CD4-positive, alpha-beta T cell treated with Interleukin-12 subunit alpha and Interleukin-12 subunit beta, for 1 hour (primary cell): ENCODE data around the gene OLFML1.

Experiments
- DNase-seq: peaks from one replicate; pipeline ENCODE4 v3.0.0-alpha.2; 2020

OLFML1 gene

GRCh38 chr11:7485186-7486097 lies at the start of gene OLFML1:
Gene OLFML1, plus strand, starts transcription at chr11:7485506. Its CDS starts 370 bp downstream, at chr11:7485876.
- DNase-seq, result no peak

- no peak for DNase-seq
Measured at GRCh38 chr11:7436146-7436545, 49.2 kb upstream of the OLFML1 start.

- peak; percentile 22 for DNase-seq
Measured at GRCh38 chr11:7436657-7437056, 48.6 kb upstream of the OLFML1 start.

GRCh38 chr11:7437696-7438095 lies 47.6 kb upstream of the OLFML1 start:
- DNase-seq, result no peak

GRCh38 chr11:7439746-7440320 lies 45.5 kb upstream of the OLFML1 start:
- DNase-seq, result no peak

GRCh38 chr11:7442588-7443215 lies 42.6 kb upstream of the OLFML1 start:
- DNase-seq, result peak; percentile 63

GRCh38 chr11:7444091-7444981 lies 41.0 kb upstream of the OLFML1 start:
- DNase-seq, result no peak

GRCh38 chr11:7445564-7445963 lies 39.7 kb upstream of the OLFML1 start:
- no peak for DNase-seq

GRCh38 chr11:7448201-7448600 lies 37.1 kb upstream of the OLFML1 start:
- DNase-seq, result no peak

- DNase-seq, result no peak
Measured at GRCh38 chr11:7449211-7449840, 36.0 kb upstream of the OLFML1 start.

GRCh38 chr11:7449841-7450214 lies 35.5 kb upstream of the OLFML1 start:
- no peak for DNase-seq

GRCh38 chr11:7450836-7451235 lies 34.5 kb upstream of the OLFML1 start:
- DNase-seq, result no peak

GRCh38 chr11:7451520-7451919 lies 33.8 kb upstream of the OLFML1 start:
- no peak for DNase-seq

GRCh38 chr11:7451952-7452494 lies 33.3 kb upstream of the OLFML1 start:
- no peak for DNase-seq

GRCh38 chr11:7454854-7455253 lies 30.5 kb upstream of the OLFML1 start:
- no peak for DNase-seq

- DNase-seq, result no peak
Measured at GRCh38 chr11:7457211-7457610, 28.1 kb upstream of the OLFML1 start.

- no peak for DNase-seq
Measured at GRCh38 chr11:7462706-7463105, 22.6 kb upstream of the OLFML1 start.

- no peak for DNase-seq
Measured at GRCh38 chr11:7467652-7468051, 17.7 kb upstream of the OLFML1 start.

- no peak for DNase-seq
Measured at GRCh38 chr11:7469351-7469865, 15.9 kb upstream of the OLFML1 start.

GRCh38 chr11:7471071-7471470 lies 14.2 kb upstream of the OLFML1 start:
- DNase-seq, result no peak

- no peak for DNase-seq
Measured at GRCh38 chr11:7473717-7474116, 11.6 kb upstream of the OLFML1 start.

- no peak for DNase-seq
Measured at GRCh38 chr11:7480113-7480512, 5.2 kb upstream of the OLFML1 start.
